VCaP (cell line): ENCODE measurements around the gene PTPN20.

Experiments used
- H3K27ac ChIP-seq: fragments of 450-650 bp; 2 replicates; pipeline ENCODE4 v1.5.1; 2017
- CTCF ChIP-seq: fragments of 450-650 bp; conservative IDR thresholded peaks from 2 replicates; pipeline ENCODE4 v1.5.1; 2017; ENCODE audit warnings: mild to moderate bottlenecking, moderate library complexity

PTPN20 gene

DNA sequence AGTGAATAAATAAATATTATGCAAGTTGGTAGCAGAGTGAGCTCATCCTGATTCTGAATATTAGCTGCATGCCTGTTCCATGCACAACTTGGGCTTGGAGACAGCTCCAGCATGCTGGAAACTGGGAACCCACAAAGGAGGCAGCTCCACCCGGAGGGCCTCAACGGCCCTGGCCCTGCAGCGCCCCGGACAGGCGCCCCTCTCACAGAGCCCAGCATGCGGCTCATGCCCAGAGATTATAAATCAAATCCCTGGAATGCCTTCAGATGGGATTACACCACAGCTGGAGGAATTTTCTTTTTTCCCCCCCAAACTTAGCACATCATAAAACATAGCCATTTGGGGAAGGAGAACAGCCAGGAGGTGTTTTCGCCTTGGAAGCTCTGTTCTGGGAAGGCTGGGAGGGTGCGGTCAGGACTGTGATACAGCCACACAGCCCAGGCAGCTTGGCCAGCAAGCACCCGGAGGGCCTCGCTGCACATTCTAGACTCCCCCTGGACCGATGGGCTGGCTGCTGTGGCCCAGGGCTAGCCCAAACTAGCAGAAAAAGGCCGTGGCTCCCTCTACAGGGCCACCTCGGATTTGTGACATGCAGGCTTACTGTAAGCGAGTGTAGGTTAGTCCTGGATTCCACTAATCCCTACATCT is 102.4 kb downstream of the PTPN20 start:
- no peak for TF ChIP-seq CTCF
- H3K27ac ChIP-seq: no peak overlapping the region

GRCh38 chr10:47015404-47015803 is 104.2 kb downstream of the PTPN20 start:
- no peak for TF ChIP-seq CTCF
- H3K27ac ChIP-seq: no peak overlapping the region

- H3K27ac ChIP-seq: no peak overlapping the region
- TF ChIP-seq CTCF: no peak
These were observed 105.3 kb downstream of the PTPN20 start for GRCh38 chr10:47016564-47016963.

GRCh38 chr10:47018026-47018735 is 107.0 kb downstream of the PTPN20 start:
- TF ChIP-seq CTCF: no peak
- no peak overlapping the region for H3K27ac ChIP-seq

GRCh38 chr10:47019155-47020145 is 108.2 kb downstream of the PTPN20 start:
- no peak overlapping the region for H3K27ac ChIP-seq
- no peak for TF ChIP-seq CTCF

- no peak overlapping the region for H3K27ac ChIP-seq
- no peak for TF ChIP-seq CTCF
These were observed 109.2 kb downstream of the PTPN20 start for GRCh38 chr10:47020471-47020870.

DNA sequence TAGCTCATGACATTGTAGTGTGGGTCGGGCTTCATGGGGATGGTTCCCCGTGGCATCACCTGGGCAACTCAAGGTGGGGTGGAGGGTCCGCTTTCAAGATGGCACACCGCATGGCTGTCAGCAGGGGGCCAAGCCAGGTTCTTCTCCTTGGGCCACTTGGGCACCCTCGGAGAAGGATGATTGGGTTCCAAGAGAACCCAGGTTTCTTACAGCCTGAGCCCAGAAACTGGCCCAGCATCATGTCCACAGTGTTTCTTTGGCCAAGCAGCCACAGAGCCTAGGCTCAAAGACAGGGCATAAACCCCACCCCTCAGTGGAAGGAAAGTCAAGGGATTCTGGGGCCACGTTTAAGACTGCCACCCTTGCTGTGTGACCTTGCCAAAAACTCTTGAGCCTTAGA is 110.6 kb downstream of the PTPN20 start:
- TF ChIP-seq CTCF: no peak

More for the DNA sequence above, 110.6 kb downstream of the PTPN20 start:
- H3K27ac ChIP-seq: no peak overlapping the region
